Thyroid gland (tissue), 4 donors: ENCODE measurements around the gene IFNLR1. TPM values are rescaled to one million over a fixed set of nuclear protein-coding genes. Genes with fewer than 3 reads are reported as not detected.

Source experiments
- DNase-seq, 2 donors: peaks; one replicate each; pipeline ENCODE4 v3.0.0-alpha.2; 2019
- H3K27ac ChIP-seq, 3 donors: fragments of 200-600 bp; sonication (generic); 1 replicate in 2 of 3; 2 replicates in 1 of 3; pipeline ENCODE4 v1.5.1; 2016 to 2019; ENCODE audit warnings: mild to moderate bottlenecking in 1 of 3, moderate library complexity in 1 of 3
- H3K27me3 ChIP-seq: fragments of 200-600 bp; sonication (generic); one replicate; pipeline ENCODE4 v1.5.1; 2019
- H3K36me3 ChIP-seq, 2 donors: fragments of 200-600 bp; sonication (generic); one replicate each; pipeline ENCODE4 v1.5.1; 2016 to 2019
- H3K4me1 ChIP-seq, 2 donors: fragments of 200-600 bp; sonication (generic); one replicate each; pipeline ENCODE4 v1.5.1; 2017 to 2019
- H3K4me3 ChIP-seq, 3 donors: fragments of 200-600 bp; sonication (generic); replicated peaks in 1 of 3; 1 replicate in 2 of 3; 2 replicates in 1 of 3; pipeline ENCODE4 v1.5.1; 2016; ENCODE audit warnings: mild to moderate bottlenecking in 1 of 3
- H3K9me3 ChIP-seq: fragments of 200-600 bp; sonication (generic); one replicate; pipeline ENCODE4 v1.5.1; 2017
- CTCF ChIP-seq, 6 experiments: fragments of 200-600 bp in 3 of 6; fragments of 450-650 bp in 3 of 6; sonication (generic) in 3 of 6; IDR thresholded peaks; one replicate each; pipeline ENCODE4 v1.5.1; 2016 to 2019; ENCODE audit warnings: antibody characterized with exemption in 6 of 6, mild to moderate bottlenecking in 2 of 6, inconsistent platforms in 1 of 6, moderate library complexity in 1 of 6
- POLR2A ChIP-seq, 2 donors: fragments of 450-650 bp; IDR thresholded peaks; one replicate each; pipeline ENCODE4 v1.6.1; 2017; ENCODE audit warnings: antibody characterized with exemption in 2 of 2, mild to moderate bottlenecking in 2 of 2, moderate library complexity in 1 of 2
- WGBS, 2 donors: methylation state at CpG; one replicate each; pipeline ENCODE4 v1.1.5; 2017; 5-methylcytosine and 5-hydroxymethylcytosine counted together
- intact Hi-C: fragments of 100-400 bp; cut with DNase I; formaldehyde crosslinking; loops from one replicate; pipeline ENCODE4 v1.15.1; 2023
- total RNA-seq, 4 donors: library from RNA; depleted of rRNA; stranded (reverse); fragments of >200 nt; gene quantifications; one replicate each; pipeline ENCODE4 v1.2.3, GENCODE V29; 2016

The IFNLR1 gene
- total RNA-seq, 4 donors from 2014 or later = 4.7 to 9.3 (median 6.1) TPM

GRCh38 chr1:24142546-24143534 is 44.2 kb downstream of the IFNLR1 start, which contains the start of gene IL22RA1:
TSS of gene IL22RA1 (minus strand) at chr1:24143140. CDS start at chr1:24143082, 58 bp downstream.
- Histone ChIP-seq H3K36me3 (no peaks in the 10 kb centered on the region), H3K27me3 (no peaks in the 10 kb centered on the region), H3K27ac (peak within 1 kb of the TSS in 2 of 3 donors; percentile 46 to 52), H3K9me3 (no peaks in the 10 kb centered on the region), H3K4me1 (peaks cover 0 to 12% of the 10 kb centered on the region in 2 donors), H3K4me3 (peak within 1 kb of the TSS in 2 of 3 donors; percentile 17 to 29)
- intact Hi-C loops = no loop called here
- 26 to 37% methylated on average over 13 to 17 of the region's 22 CpGs for WGBS, 2 donors
- TF ChIP-seq POLR2A (IDR thresholded peaks at IDR 0.05) (peak in 1 of 2 donors; percentile 33), CTCF (IDR thresholded peaks at IDR 0.05) (no peak)
- DNase-seq = peak; percentile 72 to 74

- Histone ChIP-seq H3K36me3 (no peaks in the 10 kb centered on the region), H3K4me3 (no peak overlapping the region), H3K4me1 (peaks cover 0 to 12% of the 10 kb centered on the region in 2 donors), H3K9me3 (no peaks in the 10 kb centered on the region), H3K27ac (no peak overlapping the region), H3K27me3 (no peaks in the 10 kb centered on the region)
- intact Hi-C loops = no loop called here
- TF ChIP-seq POLR2A (IDR thresholded peaks at IDR 0.05) = no peak
- no peak for DNase-seq
- 93 to 94% methylated on average over 10 of the region's 10 CpGs for WGBS, 2 donors
Observed at GRCh38 chr1:24141311-24141997, 45.6 kb downstream of the IFNLR1 start.

- WGBS, 2 donors = 93 to 94% methylated on average over 9 to 17 of the region's 17 CpGs
- Histone ChIP-seq H3K4me1 (peaks cover 0 to 12% of the 10 kb centered on the region in 2 donors), H3K27ac (no peak overlapping the region), H3K27me3 (no peaks in the 10 kb centered on the region), H3K4me3 (no peak overlapping the region), H3K9me3 (no peaks in the 10 kb centered on the region), H3K36me3 (no peaks in the 10 kb centered on the region)
- no peak for DNase-seq
- TF ChIP-seq CTCF (IDR thresholded peaks at IDR 0.05) (no peak), POLR2A (IDR thresholded peaks at IDR 0.05) (no peak)
- intact Hi-C loops = no loop called here
Observed at GRCh38 chr1:24140741-24141181, 46.3 kb downstream of the IFNLR1 start.

GRCh38 chr1:24139841-24140425 is 47.2 kb downstream of the IFNLR1 start:
- Histone ChIP-seq H3K9me3 (no peaks in the 10 kb centered on the region), H3K27ac (no peak overlapping the region), H3K36me3 (no peaks in the 10 kb centered on the region), H3K4me1 (peaks cover 0 to 13% of the 10 kb centered on the region in 2 donors), H3K4me3 (no peak overlapping the region), H3K27me3 (no peaks in the 10 kb centered on the region)
- intact Hi-C loops = no loop called here
- WGBS, 2 donors = 90 to 93% methylated on average over 11 of the region's 11 CpGs
- TF ChIP-seq CTCF (IDR thresholded peaks at IDR 0.05) = no peak
- no peak for TF ChIP-seq POLR2A (IDR thresholded peaks at IDR 0.05)
- no peak for DNase-seq

- no peak overlapping the region for H3K4me3 ChIP-seq
- no peak for DNase-seq
- H3K9me3 ChIP-seq = no peaks in the 10 kb centered on the region
- WGBS, 2 donors = 75 to 85% methylated on average over 2 of the region's 2 CpGs
- intact Hi-C loops = no loop called here
- H3K36me3 ChIP-seq = no peaks in the 10 kb centered on the region
- TF ChIP-seq POLR2A (IDR thresholded peaks at IDR 0.05) = no peak
- no peak for TF ChIP-seq CTCF (IDR thresholded peaks at IDR 0.05)
- H3K27ac ChIP-seq = no peak overlapping the region
- no peaks in the 10 kb centered on the region for H3K27me3 ChIP-seq
- H3K4me1 ChIP-seq = peaks cover 1 to 19% of the 10 kb centered on the region in 2 donors
Observed at GRCh38 chr1:24139222-24139489, 47.9 kb downstream of the IFNLR1 start.
